Mesothelial cell of epicardium (in vitro differentiated cells): ENCODE measurements around the gene CAPRIN2. TPM values are rescaled to one million over a fixed set of nuclear protein-coding genes. Genes with fewer than 3 reads are reported as not detected.

Source experiments
- DNase-seq, 2 experiments: peaks; one replicate each; pipeline ENCODE4 v3.0.0; 2021; ENCODE audit warnings: low spot score in 2 of 2; ENCODE audit not compliant: unreplicated experiment in 2 of 2
- H3K27ac Mint-ChIP-seq: 2 replicates; pipeline ENCODE4 v1.8.0; 2021; ENCODE audit warnings: mixed read lengths
- H3K27me3 Mint-ChIP-seq: 2 replicates; pipeline ENCODE4 v1.8.0; 2021; ENCODE audit warnings: low read depth, mixed read lengths
- H3K36me3 Mint-ChIP-seq: 2 replicates; pipeline ENCODE4 v1.8.0; 2021; ENCODE audit warnings: mixed read lengths
- H3K4me1 Mint-ChIP-seq: 2 replicates; pipeline ENCODE4 v1.8.0; 2021; ENCODE audit warnings: mixed read lengths
- H3K4me3 Mint-ChIP-seq: 2 replicates; pipeline ENCODE4 v1.8.0; 2021; ENCODE audit warnings: mild to moderate bottlenecking, moderate library complexity, mixed read lengths
- H3K9me3 Mint-ChIP-seq: 2 replicates; pipeline ENCODE4 v1.8.0; 2021; ENCODE audit warnings: mixed read lengths
- CTCF ChIP-seq: fragments of 200-600 bp; sonication (generic); IDR thresholded peaks from one replicate; pipeline ENCODE4 v1.5.0; 2021; ENCODE audit warnings: antibody characterized with exemption; ENCODE audit not compliant: unreplicated experiment
- total RNA-seq: library from RNA; stranded (reverse); gene quantifications from 3 replicates; pipeline ENCODE4 v1.2.1, GENCODE V29; 2021

The CAPRIN2 gene
- total RNA-seq, 1 donor from 2014 or later, result 41.4 TPM

- Mint-ChIP-seq H3K36me3 (no peaks in the 10 kb centered on the region), H3K27me3 (no peaks in the 10 kb centered on the region), H3K4me3 (no peak overlapping the region), H3K27ac (no peak overlapping the region), H3K9me3 (no peaks in the 10 kb centered on the region), H3K4me1 (peaks cover 4% of the 10 kb centered on the region)
- no peak for DNase-seq
- no peak for TF ChIP-seq CTCF
Measured at GRCh38 chr12:30700216-30700900, 54.4 kb downstream of the CAPRIN2 start.

- Mint-ChIP-seq H3K36me3 (no peaks in the 10 kb centered on the region), H3K4me3 (no peak overlapping the region), H3K27ac (no peak overlapping the region), H3K9me3 (no peaks in the 10 kb centered on the region), H3K27me3 (no peaks in the 10 kb centered on the region), H3K4me1 (peaks cover 19% of the 10 kb centered on the region)
- no peak for TF ChIP-seq CTCF
- no peak for DNase-seq
Measured at GRCh38 chr12:30698346-30698745, 56.4 kb downstream of the CAPRIN2 start.

- H3K27me3 Mint-ChIP-seq, result no peaks in the 10 kb centered on the region
- no peak for TF ChIP-seq CTCF
- H3K9me3 Mint-ChIP-seq, result no peaks in the 10 kb centered on the region
- no peak overlapping the region for H3K4me3 Mint-ChIP-seq
- DNase-seq, result no peak
- H3K27ac Mint-ChIP-seq, result no peak overlapping the region
- H3K36me3 Mint-ChIP-seq, result no peaks in the 10 kb centered on the region
- peaks cover 26% of the 10 kb centered on the region for H3K4me1 Mint-ChIP-seq
Measured at GRCh38 chr12:30696943-30697342, 57.8 kb downstream of the CAPRIN2 start.

GRCh38 chr12:30696486-30696885 is 58.3 kb downstream of the CAPRIN2 start:
- TF ChIP-seq CTCF, result no peak
- H3K4me3 Mint-ChIP-seq, result no peak overlapping the region
- no peak for DNase-seq
- no peaks in the 10 kb centered on the region for H3K36me3 Mint-ChIP-seq
- H3K4me1 Mint-ChIP-seq, result peaks cover 28% of the 10 kb centered on the region
- H3K27ac Mint-ChIP-seq, result no peak overlapping the region
- no peaks in the 10 kb centered on the region for H3K27me3 Mint-ChIP-seq
- no peaks in the 10 kb centered on the region for H3K9me3 Mint-ChIP-seq

GRCh38 chr12:30696103-30696408 is 58.7 kb downstream of the CAPRIN2 start:
- no peak for DNase-seq
- no peak for TF ChIP-seq CTCF
- no peaks in the 10 kb centered on the region for H3K9me3 Mint-ChIP-seq
- peak overlapping the region; percentile 89 for H3K27ac Mint-ChIP-seq
- H3K36me3 Mint-ChIP-seq, result no peaks in the 10 kb centered on the region
- peaks cover 32% of the 10 kb centered on the region for H3K4me1 Mint-ChIP-seq
- peak overlapping the region; percentile 94 for H3K4me3 Mint-ChIP-seq
- no peaks in the 10 kb centered on the region for H3K27me3 Mint-ChIP-seq
